ENCODE measurements around the gene GCGR. TPM values are rescaled to one million over a fixed set of nuclear protein-coding genes. Genes with fewer than 3 reads are reported as not detected.
"Not testable (repeated sequence)": the region's sequence is repeated elsewhere in the genome, so short reads cannot be mapped to it uniquely, and the experiment has no call there.

The GCGR gene
- polyA plus RNA-seq, 1 donor: 2.5 TPM

DNA sequence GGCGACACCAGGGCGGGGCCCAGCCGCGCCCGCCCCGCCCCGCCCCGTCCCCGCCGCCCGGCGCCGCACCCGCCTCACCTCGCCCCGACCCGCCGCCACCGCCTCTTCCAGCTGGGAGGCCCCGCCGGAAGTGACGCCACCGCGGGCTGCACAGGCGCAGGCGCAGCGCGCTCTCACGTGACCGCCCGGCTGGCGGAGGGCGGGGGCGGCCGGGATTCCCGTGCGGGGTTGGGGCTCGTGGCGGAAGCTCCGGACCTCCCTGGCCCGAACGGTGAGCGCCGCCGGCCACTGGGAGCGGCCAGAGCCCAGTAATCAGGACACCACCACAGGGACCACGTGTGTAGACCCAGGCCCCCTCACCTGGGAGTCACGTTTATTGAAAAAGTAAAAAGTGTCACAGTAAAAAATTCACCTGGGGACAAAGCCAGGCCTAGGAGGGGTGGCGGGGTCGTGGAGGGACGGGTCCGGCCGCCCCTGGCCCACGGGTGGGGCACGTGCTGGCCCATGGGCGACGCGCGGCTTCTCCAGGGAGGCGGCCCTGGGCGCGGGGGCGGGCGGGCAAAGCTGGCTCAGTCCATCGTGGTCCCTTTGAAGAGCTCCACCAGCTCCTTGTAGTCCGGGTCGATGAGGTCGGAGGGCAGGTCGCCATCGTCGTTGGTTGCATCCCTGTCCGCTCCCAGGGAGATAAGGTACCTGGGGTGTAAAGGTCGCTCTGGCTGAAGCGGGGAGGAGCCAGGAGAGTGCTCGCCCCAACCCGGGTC is 29.4 kb downstream of the GCGR start, which contains the start of gene MCRIP1:
Gene MCRIP1 (minus strand): TSS at position 132 of the 761 bp plus-strand sequence. CDS start 8,785 bp downstream, outside the sequence.
- Histone ChIP-seq H3K4me1 (ENCODE audit: control insufficient read depth, insufficient read depth, low read length) (peaks cover 18% of the 10 kb centered on the region), H3K9me3 (ENCODE audit: control insufficient read depth, low read depth, low read length) (peaks cover 2% of the 10 kb centered on the region), H3K36me3 (ENCODE audit: control insufficient read depth, insufficient read depth, low read length) (no peaks in the 10 kb centered on the region), H3K4me3 (ENCODE audit: low read length) (peak within 1 kb of the TSS; percentile 87), H3K27me3 (ENCODE audit: control insufficient read depth, insufficient read depth, low read length) (no peaks in the 10 kb centered on the region), H3K27ac (ENCODE audit: low read length) (peak within 1 kb of the TSS; percentile 98)
- peak; percentile 95 to 96 for DNase-seq
- WGBS (ENCODE audit: insufficient coverage, low lambda C conversion rate): no CpG with 5 or more reads among the region's 76 CpGs

DNA sequence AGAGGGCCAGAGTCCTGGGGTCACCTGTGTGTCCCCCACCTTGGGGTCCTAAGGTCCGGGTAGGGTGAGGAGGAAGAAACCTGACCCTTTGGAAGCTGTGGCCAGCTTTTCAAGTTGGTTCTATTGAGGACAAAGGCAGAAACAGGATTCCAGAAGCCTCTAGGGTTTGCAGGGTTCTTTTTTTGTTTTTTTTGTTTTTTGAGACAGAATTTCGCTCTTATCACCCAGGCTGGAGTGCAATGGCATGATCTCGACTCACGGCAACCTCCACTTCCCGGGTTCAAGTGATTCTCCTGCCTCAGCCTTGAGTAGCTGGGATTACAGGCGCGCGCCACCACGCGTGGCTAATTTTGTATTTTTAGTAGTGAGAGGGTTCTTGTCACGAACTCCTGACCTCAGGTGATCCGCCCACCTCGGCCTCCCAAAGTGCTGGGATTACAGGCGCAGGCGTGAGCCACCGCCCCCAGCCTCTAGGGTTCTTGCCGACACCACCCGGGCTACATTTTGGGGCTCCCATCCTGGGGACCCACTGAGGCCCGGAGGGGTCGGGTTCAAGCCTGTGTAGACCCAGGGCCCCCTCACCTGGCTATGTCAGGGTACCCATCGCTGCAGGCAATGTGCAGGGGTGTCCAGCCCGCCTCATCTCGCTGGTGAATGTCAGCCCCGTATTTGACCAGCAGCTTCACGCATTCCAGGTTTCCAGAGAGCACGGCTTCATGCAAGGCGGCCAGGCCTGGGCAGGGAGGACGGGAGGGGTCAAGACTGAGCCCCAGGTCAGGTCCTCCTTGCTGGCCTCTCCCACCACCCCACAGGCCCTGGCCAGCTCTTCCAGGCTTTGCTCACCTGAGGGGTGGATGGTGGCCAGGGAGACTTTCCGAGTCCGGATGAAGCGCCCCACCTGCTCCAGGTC is 30.2 kb downstream of the GCGR start:
- Histone ChIP-seq H3K27me3 (ENCODE audit: control insufficient read depth, insufficient read depth, low read length) (no peaks in the 10 kb centered on the region), H3K4me3 (ENCODE audit: low read length) (peak overlapping the region; percentile 87), H3K4me1 (ENCODE audit: control insufficient read depth, insufficient read depth, low read length) (peaks cover 18% of the 10 kb centered on the region), H3K27ac (ENCODE audit: low read length) (peak overlapping the region; percentile 98), H3K36me3 (ENCODE audit: control insufficient read depth, insufficient read depth, low read length) (no peaks in the 10 kb centered on the region), H3K9me3 (ENCODE audit: control insufficient read depth, low read depth, low read length) (peaks cover 2% of the 10 kb centered on the region)
- WGBS (ENCODE audit: insufficient coverage, low lambda C conversion rate): no CpG with 5 or more reads among the region's 31 CpGs
- DNase-seq: no peak

DNA sequence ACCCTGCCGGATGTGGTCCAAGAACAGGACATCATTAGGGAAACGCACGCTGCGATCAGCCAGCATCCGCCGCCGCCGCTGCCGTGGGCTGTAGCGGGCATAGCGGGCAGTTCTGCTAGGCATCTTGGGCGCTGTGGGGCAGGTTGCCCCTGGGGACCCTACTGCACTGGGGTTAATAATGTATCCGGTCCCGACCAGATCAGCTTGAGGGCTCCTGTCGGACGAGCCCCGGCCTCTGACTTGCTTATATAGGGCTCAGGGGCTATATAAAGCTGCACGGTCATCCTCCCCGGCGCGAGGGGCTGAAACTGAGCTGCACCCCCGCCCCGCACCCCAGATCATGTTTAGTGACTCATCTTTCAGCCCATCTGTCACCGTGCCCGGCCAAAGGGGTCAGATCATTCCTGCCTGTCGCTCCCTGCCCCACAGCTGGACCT is 30.9 kb downstream of the GCGR start, which contains the start of gene PPP1R27:
Gene PPP1R27 (minus strand): TSS at position 220 of the 437 bp plus-strand sequence. CDS start 97 bp downstream, at position 123.
- no CpG with 5 or more reads among the region's 26 CpGs for WGBS (ENCODE audit: insufficient coverage, low lambda C conversion rate)
- Histone ChIP-seq H3K4me1 (ENCODE audit: control insufficient read depth, insufficient read depth, low read length) (peaks cover 18% of the 10 kb centered on the region), H3K4me3 (ENCODE audit: low read length) (peak within 1 kb of the TSS; percentile 87)

DNA sequence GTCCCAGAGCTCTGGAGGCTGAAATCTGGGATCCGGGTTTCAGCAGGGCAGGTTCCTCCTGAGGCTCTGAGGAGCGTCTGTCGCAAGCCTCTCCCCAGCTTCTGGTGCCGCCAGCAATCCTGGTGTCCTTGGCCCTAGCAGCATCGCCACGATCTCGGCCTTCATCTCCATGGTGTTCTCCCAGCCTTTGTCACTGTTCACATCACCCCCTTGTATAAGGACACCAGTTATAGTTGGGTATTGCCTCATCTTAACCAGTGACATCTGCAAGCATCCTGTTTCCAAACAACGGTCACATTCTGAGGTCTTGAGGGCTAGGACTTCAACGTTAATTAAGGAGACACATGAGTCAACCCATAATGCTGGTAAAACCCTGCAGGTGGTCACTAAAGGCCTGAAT is 33.7 kb downstream of the GCGR start:
- Histone ChIP-seq H3K36me3 (ENCODE audit: control insufficient read depth, insufficient read depth, low read length) (peaks cover 2% of the 10 kb centered on the region), H3K9me3 (ENCODE audit: control insufficient read depth, low read depth, low read length) (peaks cover under 1% of the 10 kb centered on the region), H3K4me1 (ENCODE audit: control insufficient read depth, insufficient read depth, low read length) (peaks cover 5% of the 10 kb centered on the region), H3K27me3 (ENCODE audit: control insufficient read depth, insufficient read depth, low read length) (no peaks in the 10 kb centered on the region), H3K4me3 (ENCODE audit: low read length) (no peak overlapping the region), H3K27ac (ENCODE audit: low read length) (no peak overlapping the region)
- no CpG with 5 or more reads among the region's 9 CpGs for WGBS (ENCODE audit: insufficient coverage, low lambda C conversion rate)
- no peak for DNase-seq

More for the DNA sequence above, 30.9 kb downstream of the GCGR start, which contains the start of gene PPP1R27:
- H3K36me3 ChIP-seq (ENCODE audit: control insufficient read depth, insufficient read depth, low read length): no peaks in the 10 kb centered on the region
- peak within 1 kb of the TSS; percentile 98 for H3K27ac ChIP-seq (ENCODE audit: low read length)
- H3K27me3 ChIP-seq (ENCODE audit: control insufficient read depth, insufficient read depth, low read length): no peaks in the 10 kb centered on the region
- H3K9me3 ChIP-seq (ENCODE audit: control insufficient read depth, low read depth, low read length): peaks cover 2% of the 10 kb centered on the region
- DNase-seq: no peak

DNA sequence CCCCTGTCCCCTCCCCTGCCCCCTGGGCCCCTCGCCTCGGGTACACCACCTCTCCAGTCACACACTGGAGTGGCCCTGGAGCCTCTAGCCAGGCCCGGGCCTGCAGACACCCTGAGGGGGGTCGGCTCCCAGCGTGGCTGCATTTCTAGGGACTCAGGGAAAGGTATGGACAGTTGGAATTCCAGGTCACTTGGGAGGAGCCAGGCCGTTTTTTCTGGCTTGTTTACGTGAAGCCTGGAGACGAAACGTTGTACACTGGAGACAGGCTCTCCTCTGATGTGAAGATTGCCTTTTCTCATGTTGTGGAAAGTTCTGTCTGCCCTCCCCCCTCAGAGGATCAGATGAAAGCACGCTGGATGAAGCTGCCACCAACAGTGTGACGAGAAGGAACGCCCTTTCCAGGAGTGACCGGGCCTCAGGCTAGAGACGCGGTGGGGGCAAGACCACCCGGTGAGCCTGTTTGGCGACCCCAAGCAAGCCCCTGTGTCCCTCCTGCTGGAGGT is 34.9 kb downstream of the GCGR start:
- no peak overlapping the region for H3K4me3 ChIP-seq (ENCODE audit: low read length)
- peaks cover 14% of the 10 kb centered on the region for H3K36me3 ChIP-seq (ENCODE audit: control insufficient read depth, insufficient read depth, low read length)
- peaks cover 3% of the 10 kb centered on the region for H3K4me1 ChIP-seq (ENCODE audit: control insufficient read depth, insufficient read depth, low read length)
- no peak overlapping the region for H3K27ac ChIP-seq (ENCODE audit: low read length)
- no CpG with 5 or more reads among the region's 17 CpGs for WGBS (ENCODE audit: insufficient coverage, low lambda C conversion rate)
- H3K9me3 ChIP-seq (ENCODE audit: control insufficient read depth, low read depth, low read length): peaks cover 6% of the 10 kb centered on the region
- DNase-seq: no peak
- H3K27me3 ChIP-seq (ENCODE audit: control insufficient read depth, insufficient read depth, low read length): no peaks in the 10 kb centered on the region

DNA sequence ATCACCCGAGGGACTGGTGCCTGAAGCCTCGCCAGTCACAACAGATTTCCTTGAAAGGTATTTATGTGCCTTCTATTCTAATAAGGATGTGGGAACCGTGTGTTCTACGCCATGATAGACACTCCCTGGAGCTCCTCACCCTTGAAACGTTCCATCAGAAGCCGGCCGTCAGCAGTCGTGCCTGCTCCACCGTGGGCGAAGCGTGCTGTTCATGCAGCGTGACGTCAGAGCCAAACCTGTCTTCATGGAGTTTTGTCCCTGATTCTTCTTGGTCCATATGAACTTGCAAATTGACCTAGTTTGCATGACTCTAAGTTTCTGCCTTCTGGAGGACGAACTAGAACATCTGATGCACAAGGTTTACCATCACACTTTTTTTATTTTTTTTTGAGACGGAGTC is 35.4 kb downstream of the GCGR start:
- 88% methylated on average over 10 of the region's 15 CpGs for WGBS (ENCODE audit: insufficient coverage, low lambda C conversion rate)
- H3K36me3 ChIP-seq (ENCODE audit: control insufficient read depth, insufficient read depth, low read length): peaks cover 19% of the 10 kb centered on the region
- H3K4me1 ChIP-seq (ENCODE audit: control insufficient read depth, insufficient read depth, low read length): no peaks in the 10 kb centered on the region
- H3K27ac ChIP-seq (ENCODE audit: low read length): no peak overlapping the region
- no peak overlapping the region for H3K4me3 ChIP-seq (ENCODE audit: low read length)
- no peak for DNase-seq
- H3K9me3 ChIP-seq (ENCODE audit: control insufficient read depth, low read depth, low read length): peaks cover 8% of the 10 kb centered on the region
- no peaks in the 10 kb centered on the region for H3K27me3 ChIP-seq (ENCODE audit: control insufficient read depth, insufficient read depth, low read length)

DNA sequence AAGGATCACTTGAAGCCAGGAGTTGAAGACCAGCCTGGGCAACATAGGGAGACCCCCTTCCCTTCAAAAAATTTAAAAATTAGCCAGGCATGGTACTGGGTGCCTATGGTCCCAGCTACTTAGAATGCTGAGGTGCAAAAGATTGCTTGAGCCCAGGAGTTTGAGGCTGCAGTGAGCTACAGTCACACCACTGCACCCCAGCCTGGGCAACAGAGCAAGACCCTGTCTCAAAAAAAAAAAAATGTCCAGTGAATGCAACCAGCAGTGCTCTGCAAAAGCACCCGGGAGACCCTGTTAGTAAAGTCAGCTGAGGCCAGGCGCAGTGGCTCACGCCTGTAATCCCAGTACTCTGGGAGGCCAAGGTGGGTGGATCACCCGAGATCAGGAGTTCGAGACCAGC is 36.1 kb downstream of the GCGR start:
- H3K4me3 ChIP-seq (ENCODE audit: low read length); DNase-seq; H3K9me3 ChIP-seq (ENCODE audit: control insufficient read depth, low read depth, low read length); H3K27me3 ChIP-seq (ENCODE audit: control insufficient read depth, insufficient read depth, low read length); H3K27ac ChIP-seq (ENCODE audit: low read length); H3K4me1 ChIP-seq (ENCODE audit: control insufficient read depth, insufficient read depth, low read length): not testable (repeated sequence)
- no CpG with 5 or more reads among the region's 5 CpGs for whole genome bisulfite sequencing (ENCODE audit: insufficient coverage, low lambda C conversion rate)
- peaks cover 27% of the 10 kb centered on the region for H3K36me3 ChIP-seq (ENCODE audit: control insufficient read depth, insufficient read depth, low read length)

DNA sequence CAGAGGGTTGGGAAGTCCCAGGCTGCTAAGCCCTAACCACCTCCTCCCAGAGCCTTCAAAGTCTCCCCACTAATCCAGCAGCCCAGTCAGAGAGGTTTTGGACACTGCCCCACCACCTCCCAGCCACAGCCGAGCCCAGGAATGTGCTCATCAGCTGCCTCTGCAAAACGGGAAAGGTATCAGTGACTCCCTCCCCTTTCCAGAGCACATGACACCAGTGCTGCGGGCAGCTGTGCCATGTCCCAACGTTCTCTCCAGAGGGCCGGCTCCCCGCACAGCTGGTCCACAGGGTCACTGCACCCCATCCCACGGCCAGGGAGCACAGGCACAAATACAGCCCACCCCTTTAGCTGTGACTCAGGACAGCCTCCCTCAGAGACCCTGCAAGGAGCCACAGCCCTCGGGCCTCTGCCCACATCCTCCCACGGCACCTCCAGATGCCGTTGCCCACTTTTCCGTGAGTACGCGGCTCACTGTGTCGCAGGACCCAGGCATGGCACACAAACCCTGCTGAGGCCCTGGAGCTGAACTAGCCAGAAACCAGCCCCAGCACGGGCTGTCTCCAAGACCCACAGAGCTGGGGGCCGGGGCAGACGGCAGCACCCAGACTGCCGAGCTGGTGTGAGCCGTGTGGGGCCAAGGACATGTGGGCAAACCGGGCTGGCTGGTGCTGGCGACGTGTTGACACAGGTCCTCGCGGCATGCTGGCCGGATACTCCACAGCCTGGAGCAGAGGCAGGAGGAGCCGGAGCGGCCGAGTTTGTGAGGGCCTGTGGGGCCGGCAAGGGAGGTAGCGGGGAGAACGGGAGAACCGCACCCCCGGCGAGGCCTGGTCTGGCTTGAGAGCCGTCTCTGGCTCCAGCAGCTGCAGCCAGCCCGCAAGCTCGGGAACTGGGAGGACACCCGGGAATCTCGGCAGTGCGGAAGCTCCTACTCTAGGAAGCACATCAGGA is 37.2 kb downstream of the GCGR start:
- no peak overlapping the region for H3K27ac ChIP-seq (ENCODE audit: low read length)
- H3K4me3 ChIP-seq (ENCODE audit: low read length): no peak overlapping the region
- DNase-seq: no peak
- peaks cover 8% of the 10 kb centered on the region for H3K9me3 ChIP-seq (ENCODE audit: control insufficient read depth, low read depth, low read length)
- no CpG with 5 or more reads among the region's 40 CpGs for WGBS (ENCODE audit: insufficient coverage, low lambda C conversion rate)
- no peaks in the 10 kb centered on the region for H3K4me1 ChIP-seq (ENCODE audit: control insufficient read depth, insufficient read depth, low read length)
- H3K36me3 ChIP-seq (ENCODE audit: control insufficient read depth, insufficient read depth, low read length): peaks cover 37% of the 10 kb centered on the region
- no peaks in the 10 kb centered on the region for H3K27me3 ChIP-seq (ENCODE audit: control insufficient read depth, insufficient read depth, low read length)

DNA sequence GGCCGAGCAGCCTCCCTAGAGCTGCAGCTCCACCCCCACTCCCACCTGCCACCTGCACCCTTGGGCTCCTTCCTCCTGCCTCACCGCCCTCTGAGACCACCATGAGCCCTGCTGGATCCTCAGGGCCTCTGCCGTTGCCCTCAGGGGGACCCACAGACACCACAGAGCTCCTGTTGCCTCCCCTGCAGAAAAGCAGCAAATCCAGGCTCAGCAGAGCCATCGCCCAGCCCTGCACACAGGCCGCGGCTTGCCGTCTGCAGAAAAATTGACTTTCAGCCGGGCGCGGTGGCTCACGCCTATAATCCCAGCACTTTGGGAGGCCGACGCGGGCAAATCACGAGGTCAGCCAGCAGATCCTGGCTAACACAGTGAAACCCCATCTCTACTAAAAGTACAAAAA is 37.9 kb downstream of the GCGR start:
- Histone ChIP-seq H3K4me3 (ENCODE audit: low read length) (no peak overlapping the region), H3K36me3 (ENCODE audit: control insufficient read depth, insufficient read depth, low read length) (peaks cover 45% of the 10 kb centered on the region), H3K9me3 (ENCODE audit: control insufficient read depth, low read depth, low read length) (peaks cover 11% of the 10 kb centered on the region), H3K27me3 (ENCODE audit: control insufficient read depth, insufficient read depth, low read length) (no peaks in the 10 kb centered on the region), H3K4me1 (ENCODE audit: control insufficient read depth, insufficient read depth, low read length) (no peaks in the 10 kb centered on the region), H3K27ac (ENCODE audit: low read length) (no peak overlapping the region)
- no CpG with 5 or more reads among the region's 15 CpGs for WGBS (ENCODE audit: insufficient coverage, low lambda C conversion rate)
- no peak for DNase-seq

All from large intestine (tissue), 3 donors.